ENCODE measurements around the gene ABR.
"Not testable (repeated sequence)": the region's sequence is repeated elsewhere in the genome, so short reads cannot be mapped to it uniquely, and the experiment has no call there.

The ABR gene

DNA sequence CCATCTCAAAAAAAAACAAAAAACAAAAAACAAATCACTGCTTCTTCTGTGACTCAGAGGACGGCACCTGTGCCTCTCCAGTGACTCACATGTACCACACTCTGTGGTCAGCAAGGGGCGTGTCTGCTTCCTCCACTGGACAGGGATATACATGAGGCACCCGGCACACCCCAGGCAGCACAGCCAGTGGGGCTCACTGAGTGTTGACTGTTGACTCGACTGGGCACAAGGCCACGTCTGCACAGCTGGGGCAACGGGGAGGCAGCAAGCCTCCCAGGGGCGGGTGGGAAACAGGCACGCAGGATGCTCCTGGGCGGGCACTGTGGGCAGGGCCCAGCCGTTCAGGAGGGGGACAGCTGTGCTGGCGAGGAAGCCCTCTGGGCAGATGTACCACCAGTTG is 118.8 kb downstream of the ABR start:
- DNase-seq = no peak

DNA sequence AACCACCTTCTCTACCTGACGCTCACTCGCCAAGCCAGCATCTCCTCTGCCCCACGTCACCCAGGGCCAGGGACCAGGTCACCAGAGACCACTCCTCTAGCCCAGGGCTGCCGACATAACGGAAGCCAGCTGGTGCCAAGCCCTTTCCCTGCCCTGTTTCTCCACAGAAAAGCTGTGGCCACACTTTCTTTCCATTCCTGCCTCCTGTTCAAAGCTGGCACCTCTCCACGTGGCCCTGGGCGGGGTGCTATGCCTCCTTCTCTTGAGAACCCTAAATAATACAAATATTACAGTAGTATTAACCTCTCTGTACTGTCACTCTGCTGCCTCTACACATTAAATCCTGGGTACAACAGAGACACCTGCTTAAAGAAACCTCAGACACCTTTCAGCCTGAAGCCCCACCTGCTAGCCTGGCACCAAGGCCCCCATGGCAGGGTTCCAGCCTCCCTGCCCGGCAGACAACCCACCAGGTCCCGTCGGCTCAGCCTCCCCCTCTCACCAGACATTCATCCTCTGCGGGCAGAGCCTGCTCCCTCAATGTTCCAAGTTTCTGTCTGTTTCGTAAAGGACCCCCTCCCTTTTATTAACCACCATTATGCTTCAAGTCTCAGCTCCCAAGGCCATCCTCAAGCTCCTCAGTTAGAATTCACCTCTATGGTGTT is 120.5 kb downstream of the ABR start:
- DNase-seq = no peak

DNA sequence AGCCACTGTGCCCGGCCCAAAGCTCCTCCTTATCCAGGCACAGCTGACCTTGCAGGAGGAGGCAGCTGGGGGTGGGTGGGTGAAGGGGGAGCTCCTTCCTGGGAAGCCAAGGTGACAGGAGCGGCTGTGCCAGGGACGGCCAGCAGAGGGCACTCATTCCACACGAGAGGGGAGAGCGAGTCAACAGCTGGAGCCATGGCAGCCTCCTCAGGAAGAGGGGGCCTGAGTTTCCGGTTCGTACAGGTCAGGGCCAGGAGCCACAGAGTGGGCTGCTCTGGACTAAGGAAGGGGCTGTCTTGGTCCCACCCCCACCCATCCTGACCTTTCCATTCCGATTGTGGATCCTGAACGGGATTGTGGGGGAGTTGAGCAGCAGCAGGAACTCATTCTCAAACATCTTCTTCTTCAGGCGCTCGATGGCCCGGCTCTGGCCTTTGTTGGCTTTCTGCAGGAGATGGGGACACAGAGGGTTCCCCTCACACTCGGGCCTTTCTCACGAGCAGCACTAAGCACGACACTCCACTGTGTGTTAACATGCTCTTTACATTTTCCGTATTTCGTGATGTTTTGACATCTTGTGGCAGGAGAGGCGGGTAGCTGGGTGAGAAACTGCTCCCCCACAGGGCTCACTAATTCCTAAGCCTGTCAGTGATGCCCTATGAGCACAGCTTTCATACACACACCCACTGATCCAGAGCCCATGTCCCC is 121.2 kb downstream of the ABR start:
- no peak for DNase-seq

DNA sequence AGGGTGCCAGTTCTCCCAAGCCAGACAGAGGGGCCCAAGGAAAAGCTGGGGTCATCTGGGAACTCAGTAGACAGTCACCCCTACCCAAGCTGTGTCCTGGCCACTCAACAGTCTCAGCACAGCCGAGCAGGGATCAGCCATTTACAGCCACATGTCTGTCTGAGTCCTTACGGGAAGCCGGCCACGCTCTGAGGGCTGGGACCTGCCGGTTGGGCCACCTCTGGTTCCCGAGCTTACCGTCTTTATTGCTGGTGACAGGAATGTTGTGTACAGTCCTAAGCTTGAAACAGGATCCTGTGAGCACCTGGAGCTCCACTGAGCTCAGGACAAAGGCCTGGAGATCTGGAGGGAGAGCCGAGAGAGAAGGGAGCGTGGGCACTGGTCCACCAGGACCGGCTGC is 123.0 kb downstream of the ABR start:
- DNase-seq = no peak

DNA sequence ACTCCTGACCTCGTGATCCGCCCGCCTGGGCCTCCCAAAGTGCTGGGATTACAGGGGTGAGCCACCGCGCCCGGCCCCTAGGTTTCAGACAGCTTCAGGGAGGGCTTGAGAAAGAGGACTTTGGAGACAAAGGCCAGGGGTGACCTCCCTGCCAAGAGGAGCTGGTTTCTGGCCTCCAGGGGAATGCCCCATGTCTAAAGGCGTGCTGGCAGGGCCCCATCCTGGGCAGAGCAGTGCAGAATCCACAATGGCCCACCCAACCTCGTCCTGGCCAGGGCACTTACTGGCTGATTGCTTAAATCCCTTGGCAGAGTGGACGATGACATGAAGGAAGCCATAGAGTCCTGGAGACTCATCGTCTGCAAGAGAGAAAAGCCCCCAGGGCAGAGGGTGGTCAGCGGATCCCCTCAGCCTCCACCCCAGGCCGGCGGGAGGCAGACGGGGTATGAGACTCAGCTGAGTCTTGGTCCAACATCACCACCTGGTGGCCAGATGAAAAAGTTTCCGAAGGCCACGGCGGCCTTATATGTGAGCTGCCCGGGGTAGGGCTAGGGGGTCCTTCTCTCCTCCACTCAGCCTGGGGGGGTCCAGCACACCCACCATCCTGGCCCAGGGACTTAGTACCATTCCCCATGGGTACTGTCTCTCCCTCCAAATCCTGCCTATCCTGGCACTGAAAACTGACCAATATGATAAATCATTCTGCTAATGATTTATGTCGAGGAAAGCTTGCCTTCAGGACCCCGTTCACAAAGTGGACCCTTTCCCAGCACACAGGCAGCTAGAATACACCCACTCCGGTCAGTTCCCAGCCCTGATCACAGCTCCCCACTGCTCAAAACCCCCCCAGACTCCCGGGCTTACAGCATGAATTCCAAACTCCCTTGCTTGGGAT is 123.8 kb downstream of the ABR start:
- DNase-seq = no peak

DNA sequence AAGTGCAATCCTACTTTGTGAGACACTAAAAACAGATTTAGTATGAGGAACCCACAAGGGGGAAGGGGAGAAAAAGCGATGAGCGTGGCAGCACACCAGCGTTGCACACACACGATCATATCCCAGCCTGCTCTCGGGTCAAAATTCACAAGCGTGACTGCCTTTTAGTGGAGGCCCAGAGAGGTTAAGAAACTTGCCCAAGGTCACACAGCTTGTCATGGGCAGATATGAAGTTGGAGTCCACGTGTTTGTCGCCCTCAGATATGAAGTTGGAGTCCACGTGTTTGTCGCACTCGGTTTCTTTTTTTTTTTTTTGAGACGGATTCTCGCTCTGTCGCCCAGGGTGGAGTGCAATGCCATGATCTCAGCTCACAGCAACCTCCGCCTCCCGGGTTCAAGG is 124.5 kb downstream of the ABR start:
- no peak for DNase-seq

DNA sequence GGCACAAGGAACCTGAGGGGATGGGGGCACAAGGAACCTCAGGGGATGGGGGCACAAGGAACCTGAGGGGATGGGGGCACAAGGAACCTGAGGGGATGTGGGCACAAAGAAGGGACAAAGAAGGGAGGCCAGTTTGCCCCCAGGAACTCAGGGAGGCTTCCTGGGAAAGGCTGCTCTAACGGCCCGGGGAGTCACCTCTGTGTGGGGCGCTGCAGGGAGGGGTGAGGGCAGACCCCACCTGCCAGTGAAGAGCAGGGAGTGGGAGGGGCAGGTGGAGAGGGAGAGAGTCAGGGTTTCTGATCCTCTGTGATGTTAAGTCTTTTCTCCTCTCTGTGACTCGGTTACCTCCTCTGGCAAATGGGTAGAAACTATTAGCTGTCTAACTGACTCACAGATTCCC is 125.1 kb downstream of the ABR start:
- no peak for DNase-seq

DNA sequence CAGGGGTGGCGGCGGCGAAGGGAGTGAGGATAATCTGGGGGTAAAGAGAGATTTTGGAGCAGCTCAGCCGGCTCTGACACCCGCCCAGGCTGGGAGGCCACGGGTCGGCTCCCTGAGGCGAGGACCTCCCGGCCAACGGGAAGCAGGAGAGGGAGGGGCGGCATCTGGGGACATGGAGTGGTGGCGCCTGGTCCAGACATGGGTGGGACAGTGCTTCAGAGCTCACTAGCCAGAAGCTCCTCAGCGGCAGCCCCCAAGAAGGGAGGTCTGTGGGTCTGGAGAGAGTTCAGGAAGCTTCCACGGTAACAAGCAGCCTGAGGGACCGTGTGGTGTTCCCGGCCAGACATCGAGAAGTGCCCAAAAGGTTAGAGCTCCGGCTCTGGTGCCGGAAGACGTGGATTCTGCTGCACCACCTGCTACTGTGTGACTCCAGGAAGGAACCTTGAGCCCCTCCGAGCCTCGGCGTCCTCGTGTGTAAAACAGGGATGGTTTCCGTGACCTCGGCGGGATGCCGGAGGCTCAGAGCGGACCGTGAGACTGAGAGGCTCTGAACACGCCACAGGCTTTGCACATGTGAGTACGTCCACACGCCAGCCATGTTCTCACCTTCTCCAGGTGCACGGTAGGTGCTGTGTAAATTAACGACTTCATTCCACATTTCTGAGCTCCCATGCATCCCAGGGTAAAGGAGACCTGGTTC is 126.0 kb downstream of the ABR start:
- DNase-seq = no peak

DNA sequence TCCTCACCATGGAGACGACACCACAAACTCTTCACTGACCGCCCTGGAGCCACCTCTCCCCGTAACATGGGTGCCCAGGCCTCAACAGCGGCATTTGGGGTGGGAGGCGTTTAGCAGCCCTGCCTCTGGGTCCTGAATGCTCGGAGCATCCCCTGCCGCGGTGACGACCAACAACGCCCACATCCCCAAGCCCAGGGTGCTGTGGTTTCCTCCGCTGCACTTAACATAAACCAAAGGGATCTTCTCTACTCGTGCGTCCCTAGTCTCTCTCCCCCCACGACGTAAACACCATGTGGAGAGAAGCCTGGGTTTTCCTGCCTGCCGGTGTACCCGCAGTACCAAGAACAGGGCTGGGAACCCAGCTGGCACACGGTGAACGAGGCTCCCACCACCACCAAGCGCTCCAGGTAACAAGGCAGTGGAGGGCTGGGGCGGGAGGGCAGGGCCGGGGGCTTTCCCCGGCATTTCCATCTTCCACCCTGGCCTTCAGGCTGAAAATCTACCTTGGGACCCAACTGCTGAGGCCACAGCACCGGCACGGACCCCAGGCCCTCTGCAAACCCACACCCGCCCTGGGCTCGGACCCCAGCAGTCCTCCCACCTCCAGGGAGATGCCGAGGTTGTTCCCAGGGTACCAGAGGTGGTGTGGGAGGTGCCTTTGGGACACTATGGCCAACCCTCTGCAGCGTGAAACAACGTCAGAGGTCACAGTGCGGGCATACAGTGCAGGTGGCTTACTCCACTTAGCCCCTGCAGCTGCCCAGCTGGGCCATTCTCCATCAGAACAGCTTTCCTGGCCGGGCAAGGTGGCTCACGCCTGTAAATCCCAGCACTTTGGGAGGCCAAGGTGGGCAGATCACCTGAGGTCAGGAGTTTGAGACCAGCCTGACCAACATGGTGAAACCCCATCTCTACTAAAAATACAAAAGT is 128.5 kb downstream of the ABR start:
- no peak for DNase-seq

DNA sequence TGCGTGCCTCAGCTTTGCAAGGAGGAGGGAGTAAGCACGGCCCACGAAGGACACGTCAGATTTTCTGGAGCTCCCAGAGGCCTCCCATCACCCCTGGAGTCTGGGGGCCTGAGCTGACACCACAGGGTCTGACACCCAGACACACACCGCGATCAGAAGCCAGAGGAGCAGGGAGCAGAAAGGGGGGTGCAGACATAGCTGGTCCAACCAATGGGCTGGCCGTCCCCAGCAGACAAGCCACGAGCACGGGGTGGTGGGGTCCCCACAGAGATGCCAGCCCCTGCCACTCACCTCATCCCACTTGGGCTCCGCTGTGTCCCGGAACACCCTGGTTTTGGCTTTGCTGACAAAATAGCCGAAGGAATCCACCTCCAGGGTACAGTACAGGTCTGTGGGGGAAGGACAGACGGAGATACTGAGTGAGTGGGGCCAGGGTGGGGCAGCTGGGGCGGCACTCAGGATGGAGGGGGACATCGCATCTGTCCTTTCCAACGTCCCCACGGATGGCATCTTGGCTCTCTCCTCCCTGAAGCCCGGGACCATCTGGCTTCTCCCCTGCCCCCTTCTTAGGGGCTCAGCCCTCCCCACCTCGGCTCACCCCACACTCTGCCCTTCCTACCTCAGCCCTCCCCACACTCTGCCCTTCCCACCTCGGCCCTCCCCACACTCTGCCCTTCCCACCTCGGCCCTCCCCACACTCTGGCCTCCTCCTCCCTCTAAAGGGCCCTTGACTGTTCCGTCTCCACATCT is 129.4 kb downstream of the ABR start:
- no peak for DNase-seq

DNA sequence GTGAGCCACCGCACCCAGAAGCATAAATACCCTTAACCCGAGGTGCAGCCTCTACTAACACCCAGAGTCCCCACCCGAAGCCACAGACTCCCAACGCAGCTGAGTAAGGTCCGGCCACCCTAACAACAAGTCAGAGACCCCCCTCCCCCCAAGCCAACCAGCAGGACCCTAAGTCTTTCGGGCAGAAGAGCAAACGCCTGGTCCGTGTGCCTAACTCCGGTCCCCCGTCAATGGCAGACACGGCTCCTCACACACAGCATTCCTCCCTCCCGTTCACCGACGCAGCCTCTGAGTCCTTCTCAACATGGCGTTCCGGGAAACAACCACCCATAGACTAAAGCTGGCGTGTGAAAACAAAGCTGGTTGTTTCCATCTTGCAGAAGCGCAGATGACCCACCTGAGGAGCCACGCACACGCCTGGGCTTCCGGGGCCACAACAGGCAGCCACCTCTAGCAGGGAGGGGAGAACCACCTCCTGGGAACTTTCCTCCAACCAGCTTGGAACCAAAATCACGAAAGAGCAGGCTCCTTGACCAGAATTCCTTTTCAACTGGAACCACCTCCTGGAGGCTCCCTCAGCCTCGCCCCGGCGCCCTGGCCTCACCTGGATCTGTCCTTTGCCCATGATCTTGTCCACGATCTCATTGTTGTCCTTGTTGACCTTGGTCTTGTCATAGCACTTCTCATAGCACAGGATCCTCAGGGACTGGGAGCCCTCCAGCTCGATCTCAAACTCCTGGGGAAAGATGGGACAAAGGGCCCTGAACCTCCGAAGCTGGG is 130.1 kb downstream of the ABR start:
- no peak for DNase-seq

DNA sequence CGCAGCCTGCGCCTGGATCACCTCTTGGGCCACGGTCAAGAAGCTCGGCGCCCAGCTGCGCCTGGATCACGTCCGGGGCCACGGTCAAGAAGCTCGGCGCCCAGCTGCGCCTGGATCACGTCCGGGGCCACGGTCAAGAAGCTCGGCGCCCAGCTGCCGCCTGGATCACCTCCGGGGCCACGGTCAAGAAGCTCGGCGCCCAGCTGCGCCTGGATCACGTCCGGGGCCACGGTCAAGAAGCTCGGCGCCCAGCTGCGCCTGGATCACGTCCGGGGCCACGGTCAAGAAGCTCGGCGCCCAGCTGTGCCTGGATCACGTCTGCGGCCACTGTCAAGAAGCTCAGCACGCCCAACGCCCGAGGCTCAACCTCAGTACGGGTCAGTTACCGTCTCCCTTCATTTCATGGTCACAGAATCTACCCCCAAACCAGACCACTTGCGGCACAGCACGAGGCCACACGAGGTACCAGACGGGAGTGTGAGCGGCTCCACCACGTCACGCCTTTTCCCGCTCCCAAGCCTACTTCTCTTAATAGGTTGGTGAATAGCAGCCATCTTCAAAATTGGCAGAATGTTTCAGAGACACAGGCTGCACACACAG is 131.2 kb downstream of the ABR start:
- DNase-seq = not testable (repeated sequence)

DNA sequence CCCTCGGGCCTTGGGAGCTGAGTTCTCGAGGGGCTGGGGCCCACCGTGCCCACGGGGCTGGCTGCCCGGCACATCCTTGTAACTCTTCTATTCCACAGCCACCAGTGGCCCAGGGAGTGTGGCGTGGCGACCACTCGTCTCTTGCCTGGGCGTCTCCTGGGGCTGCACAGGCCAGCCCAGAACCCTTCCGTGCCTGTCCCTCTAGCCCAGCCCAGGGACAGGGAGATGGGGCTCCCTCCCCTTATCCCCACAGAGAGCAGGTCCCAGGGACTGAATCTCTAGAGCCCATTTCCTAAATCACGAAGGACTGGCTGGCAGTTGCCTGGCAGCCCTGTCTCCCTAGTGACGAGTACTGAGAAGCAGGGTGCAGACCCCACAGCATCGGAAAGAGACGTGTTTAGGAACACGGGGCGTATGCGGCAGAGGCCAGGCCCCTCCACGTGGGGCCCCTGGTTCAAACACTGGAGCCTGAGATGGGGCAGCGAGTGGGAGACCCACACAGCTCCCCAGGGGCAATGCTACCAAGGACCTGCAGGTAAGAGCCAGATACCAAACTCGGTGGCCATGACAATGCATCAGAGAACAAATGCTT is 131.8 kb downstream of the ABR start:
- DNase-seq = no peak

DNA sequence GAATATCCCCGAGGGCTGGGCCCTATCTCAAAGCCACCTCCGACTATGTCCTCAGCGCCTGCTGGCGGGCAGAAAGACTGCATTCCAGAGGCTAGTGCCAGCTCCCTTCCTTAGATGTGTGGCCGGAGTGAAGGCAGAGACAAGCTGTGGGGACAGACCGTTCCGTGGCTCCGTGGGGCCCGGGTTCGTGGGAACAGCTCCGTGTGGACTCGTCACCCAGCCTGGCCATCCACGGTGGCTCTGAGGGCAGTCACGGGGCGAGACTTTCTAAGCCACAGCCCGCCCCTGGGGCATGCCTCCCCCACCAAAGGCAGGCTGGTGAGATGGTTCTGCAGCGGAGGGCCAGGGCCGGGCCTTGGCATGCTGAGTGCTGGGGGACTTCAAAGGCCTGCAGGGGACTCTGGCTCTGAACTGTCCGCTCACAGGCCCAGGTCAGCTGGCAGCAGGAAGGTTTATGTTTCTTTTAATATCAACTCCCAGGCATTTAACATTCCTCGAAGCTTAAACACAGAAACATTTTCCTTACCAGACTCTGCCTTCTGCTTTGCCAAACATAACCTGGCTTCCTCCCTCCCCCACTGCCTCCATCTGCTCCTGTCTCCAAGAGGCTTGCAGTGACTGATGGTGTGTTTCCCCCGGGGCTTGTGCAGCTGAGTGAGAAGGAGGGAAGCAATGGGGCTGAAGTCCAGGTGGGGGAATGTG is 132.5 kb downstream of the ABR start:
- no peak for DNase-seq

DNA sequence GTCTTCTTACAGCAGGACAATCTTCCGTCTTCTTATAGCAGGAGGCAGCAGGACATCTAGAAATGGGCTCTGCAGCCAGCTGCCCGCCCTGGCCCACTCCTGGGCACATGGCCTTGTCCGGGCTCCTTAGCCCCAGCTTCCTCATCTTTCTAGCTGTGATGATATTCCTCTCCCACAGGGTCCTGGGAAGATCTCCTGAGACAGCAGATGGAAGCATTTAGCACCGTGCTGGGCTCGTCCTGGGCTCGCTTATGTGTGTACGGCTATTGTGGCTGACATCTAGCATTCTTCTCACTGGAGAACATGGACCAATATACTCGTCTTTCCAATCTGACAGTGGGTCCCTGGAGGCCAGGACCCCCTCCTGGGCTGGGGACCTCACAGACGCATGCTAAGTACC is 134.3 kb downstream of the ABR start:
- no peak for DNase-seq

DNA sequence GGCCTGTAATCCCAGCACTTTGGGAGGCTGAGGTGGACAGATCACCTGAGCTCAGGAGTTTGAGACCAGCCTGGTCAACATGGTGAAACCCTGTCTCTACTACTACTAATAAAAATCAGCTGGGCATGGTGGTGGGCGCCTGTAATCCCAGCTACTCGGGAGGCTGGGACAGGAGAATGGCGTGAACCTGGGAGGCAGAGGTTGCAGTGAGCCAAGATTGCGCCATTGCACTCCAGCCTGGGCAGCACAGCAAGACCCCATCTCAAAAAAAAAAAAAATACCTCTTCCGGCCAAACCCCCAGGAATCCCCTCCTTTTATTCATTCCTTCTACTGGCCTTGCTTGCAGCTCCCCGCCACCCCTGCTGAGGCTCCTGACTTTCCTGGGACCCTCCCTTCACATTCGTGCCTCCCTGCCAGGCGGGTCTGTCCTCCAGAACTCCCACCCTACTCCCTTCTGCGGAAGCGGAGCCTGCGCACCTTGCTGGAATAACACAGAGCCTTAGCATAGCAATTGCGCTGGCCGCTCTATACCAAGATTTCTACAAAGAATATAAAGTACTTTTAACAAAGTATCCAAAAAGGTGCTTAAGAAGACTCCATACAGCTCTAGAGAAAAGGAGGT is 135.3 kb downstream of the ABR start:
- DNase-seq = not testable (repeated sequence)

DNA sequence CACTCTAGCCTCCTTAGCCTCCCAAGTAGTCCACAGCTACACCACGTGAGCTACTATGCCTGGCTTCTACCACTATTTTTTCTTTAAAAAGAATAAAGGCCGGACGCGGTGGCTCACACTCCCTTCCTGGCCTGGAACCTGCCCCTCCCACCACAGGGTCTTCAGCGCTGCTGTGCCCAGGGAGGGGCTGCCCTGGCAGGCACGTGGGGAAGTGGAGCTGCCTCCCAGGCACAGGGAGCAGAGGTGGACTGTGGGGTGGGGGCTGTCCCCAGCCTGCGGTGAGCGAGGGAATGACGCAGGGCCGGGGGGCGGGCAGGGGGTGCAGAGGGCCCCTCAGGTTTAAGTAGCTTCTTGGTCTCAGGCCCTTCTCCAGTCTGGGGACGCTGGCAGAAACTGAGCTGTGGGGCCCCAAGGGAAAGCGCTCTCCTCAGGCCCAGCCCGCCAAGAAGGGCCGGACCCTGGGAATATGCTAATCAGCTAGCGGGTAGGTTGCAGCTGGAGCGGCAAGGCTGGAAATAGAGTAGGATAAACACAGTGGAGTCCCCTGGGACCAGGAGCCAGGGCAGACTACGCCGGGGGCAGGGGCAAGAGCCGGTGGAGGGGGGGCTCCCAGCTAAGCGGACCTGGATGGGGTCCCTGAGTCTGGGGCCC is 136.1 kb downstream of the ABR start:
- peak; percentile 34 for DNase-seq

DNA sequence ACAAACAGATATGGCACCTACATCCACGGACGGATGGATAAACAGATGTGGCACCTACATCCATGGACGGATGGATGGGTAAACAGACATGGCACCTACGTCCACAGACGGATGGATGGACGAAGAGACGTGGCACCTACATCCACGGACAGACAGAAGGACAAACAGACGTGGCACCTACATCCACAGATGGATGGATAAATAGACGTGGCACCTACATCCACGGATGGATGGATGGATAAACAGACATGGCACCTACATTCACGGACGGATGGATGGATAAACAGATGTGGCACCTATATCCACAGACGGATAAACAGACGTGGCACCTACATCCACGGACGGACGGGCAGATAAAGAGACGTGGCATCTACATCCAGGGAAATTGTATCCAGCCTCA is 137.3 kb downstream of the ABR start:
- DNase-seq = no peak

Measured in NCI-H526 treated with DMSO at 0.1 percent for 48 hours (cell line).